Loucy (cell line): ENCODE measurements around the gene SPTB.

Source experiments
- H2AFZ ChIP-seq: fragments of 200-600 bp; sonication (generic); 2 replicates; pipeline ENCODE4 v1.6.0; 2016; ENCODE audit warnings: antibody characterized with exemption, mild to moderate bottlenecking, low read length, moderate library complexity
- H3F3A ChIP-seq: fragments of 200-600 bp; 2 replicates; pipeline ENCODE4 v1.6.0; 2016; ENCODE audit warnings: antibody characterized with exemption, low read depth, mild to moderate bottlenecking
- H3K27me3 ChIP-seq: fragments of 200-600 bp; sonication (generic); 2 replicates; pipeline ENCODE4 v1.6.1; 2014; ENCODE audit warnings: low read length, mild to moderate bottlenecking; ENCODE audit not compliant: insufficient read depth, poor library complexity, severe bottlenecking
- H3K36me3 ChIP-seq: fragments of 200-600 bp; sonication (generic); 2 replicates; pipeline ENCODE4 v1.6.1; 2016; ENCODE audit warnings: low read length; ENCODE audit not compliant: insufficient read depth
- H3K4me1 ChIP-seq: fragments of 200-600 bp; sonication (generic); 2 replicates; pipeline ENCODE4 v1.5.1; 2014; ENCODE audit warnings: low read length, mild to moderate bottlenecking; ENCODE audit not compliant: insufficient read depth, poor library complexity, severe bottlenecking
- H3K4me2 ChIP-seq: fragments of 200-600 bp; sonication (generic); 2 replicates; pipeline ENCODE4 v1.6.0; 2014; ENCODE audit warnings: antibody characterized with exemption, low read length, low read depth, mild to moderate bottlenecking; ENCODE audit not compliant: poor library complexity, severe bottlenecking
- H3K4me3 ChIP-seq: fragments of 200-600 bp; sonication (generic); 2 replicates; pipeline ENCODE4 v1.5.1; 2014; ENCODE audit warnings: low read length, mild to moderate bottlenecking, mixed read lengths; ENCODE audit not compliant: poor library complexity, severe bottlenecking
- H3K79me2 ChIP-seq: fragments of 200-600 bp; sonication (generic); 2 replicates; pipeline ENCODE4 v1.6.1; 2014; ENCODE audit warnings: low read length; ENCODE audit not compliant: insufficient read depth
- H3K9ac ChIP-seq: fragments of 200-600 bp; sonication (generic); 2 replicates; pipeline ENCODE4 v1.6.0; 2014; ENCODE audit warnings: mild to moderate bottlenecking, low read depth, low read length, moderate library complexity; ENCODE audit not compliant: poor library complexity, severe bottlenecking
- H3K9me2 ChIP-seq: fragments of 200-600 bp; sonication (generic); replicated peaks from 2 replicates; pipeline ENCODE4 v1.6.1; 2016; ENCODE audit warnings: low read depth, low read length, mixed read lengths
- H3K9me3 ChIP-seq: fragments of 200-600 bp; sonication (generic); 2 replicates; pipeline ENCODE4 v1.6.1; 2014; ENCODE audit warnings: mild to moderate bottlenecking, antibody characterized with exemption, low read length, low read depth; ENCODE audit not compliant: insufficient read depth
- H4K20me1 ChIP-seq: fragments of 200-600 bp; sonication (generic); 2 replicates; pipeline ENCODE4 v1.6.0; 2014; ENCODE audit warnings: antibody characterized with exemption, low read length, mild to moderate bottlenecking; ENCODE audit not compliant: insufficient read depth, poor library complexity, severe bottlenecking
- EZH2phosphoT487 ChIP-seq: fragments of 200-600 bp; IDR thresholded peaks from 2 replicates; pipeline ENCODE4 v1.6.1; 2018; ENCODE audit warnings: antibody characterized with exemption, mild to moderate bottlenecking, moderate library complexity, borderline replicate concordance
- TF ChIP-seq, protein P1 (sequence below): fragments of 200-600 bp; sonication (generic); conservative IDR thresholded peaks from 2 replicates; pipeline ENCODE4 v1.5.1; 2014; ENCODE audit warnings: mild to moderate bottlenecking, antibody characterized with exemption, low read length

SPTB gene

DNA sequence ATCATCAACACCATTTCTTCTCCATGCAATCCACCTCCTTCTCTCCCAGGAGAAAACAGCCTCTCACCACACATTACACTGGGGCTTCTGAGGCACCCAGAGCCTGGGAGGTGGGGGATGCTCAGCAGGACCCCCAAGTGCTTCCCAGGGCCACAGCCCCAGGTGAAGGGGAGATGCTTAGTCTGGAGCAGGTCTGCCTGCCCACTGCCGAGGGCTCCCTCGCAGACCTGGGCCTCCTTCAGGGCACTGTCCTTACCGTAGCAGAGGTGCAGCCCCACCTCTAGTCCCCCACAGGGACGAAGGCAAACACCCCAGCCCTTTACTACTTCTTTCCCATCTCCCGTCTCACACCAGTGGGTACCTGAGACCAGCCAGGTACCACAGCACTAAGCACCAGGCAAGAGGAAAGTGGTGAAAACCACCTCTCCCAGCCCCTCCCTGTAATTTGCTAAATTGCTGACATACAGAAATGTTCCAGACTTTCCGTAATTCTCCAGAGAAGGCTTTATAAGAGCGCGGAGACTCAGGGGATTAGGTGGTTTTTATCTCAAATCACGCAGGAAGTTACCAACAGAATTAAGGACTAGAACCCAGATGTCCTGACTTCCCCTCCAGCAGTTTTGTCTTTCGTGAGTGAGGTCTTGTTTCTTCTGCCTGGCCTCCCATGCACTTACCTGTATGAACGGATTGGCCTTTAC lies 116.5 kb downstream of the SPTB start:
- Histone ChIP-seq H3K4me2 (no peak overlapping the region), H3K36me3 (no peaks in the 10 kb centered on the region), H2AFZ (peak overlapping the region; percentile 53; the same call in 1 of the 2 replicates), H3K79me2 (no peaks in the 10 kb centered on the region), H3K4me3 (no peak overlapping the region), H3K9me2 (no peaks in the 10 kb centered on the region), H3K9me3 (no peaks in the 10 kb centered on the region), H3K4me1 (peaks cover 29% of the 10 kb centered on the region), H3K9ac (no peak overlapping the region), H3K27me3 (no peaks in the 10 kb centered on the region), H4K20me1 (no peaks in the 10 kb centered on the region), H3F3A (no peaks in the 10 kb centered on the region)
- TF ChIP-seq, protein P1, sequence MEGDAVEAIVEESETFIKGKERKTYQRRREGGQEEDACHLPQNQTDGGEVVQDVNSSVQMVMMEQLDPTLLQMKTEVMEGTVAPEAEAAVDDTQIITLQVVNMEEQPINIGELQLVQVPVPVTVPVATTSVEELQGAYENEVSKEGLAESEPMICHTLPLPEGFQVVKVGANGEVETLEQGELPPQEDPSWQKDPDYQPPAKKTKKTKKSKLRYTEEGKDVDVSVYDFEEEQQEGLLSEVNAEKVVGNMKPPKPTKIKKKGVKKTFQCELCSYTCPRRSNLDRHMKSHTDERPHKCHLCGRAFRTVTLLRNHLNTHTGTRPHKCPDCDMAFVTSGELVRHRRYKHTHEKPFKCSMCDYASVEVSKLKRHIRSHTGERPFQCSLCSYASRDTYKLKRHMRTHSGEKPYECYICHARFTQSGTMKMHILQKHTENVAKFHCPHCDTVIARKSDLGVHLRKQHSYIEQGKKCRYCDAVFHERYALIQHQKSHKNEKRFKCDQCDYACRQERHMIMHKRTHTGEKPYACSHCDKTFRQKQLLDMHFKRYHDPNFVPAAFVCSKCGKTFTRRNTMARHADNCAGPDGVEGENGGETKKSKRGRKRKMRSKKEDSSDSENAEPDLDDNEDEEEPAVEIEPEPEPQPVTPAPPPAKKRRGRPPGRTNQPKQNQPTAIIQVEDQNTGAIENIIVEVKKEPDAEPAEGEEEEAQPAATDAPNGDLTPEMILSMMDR, result no peak
- TF ChIP-seq EZH2phosphoT487, result no peak

DNA sequence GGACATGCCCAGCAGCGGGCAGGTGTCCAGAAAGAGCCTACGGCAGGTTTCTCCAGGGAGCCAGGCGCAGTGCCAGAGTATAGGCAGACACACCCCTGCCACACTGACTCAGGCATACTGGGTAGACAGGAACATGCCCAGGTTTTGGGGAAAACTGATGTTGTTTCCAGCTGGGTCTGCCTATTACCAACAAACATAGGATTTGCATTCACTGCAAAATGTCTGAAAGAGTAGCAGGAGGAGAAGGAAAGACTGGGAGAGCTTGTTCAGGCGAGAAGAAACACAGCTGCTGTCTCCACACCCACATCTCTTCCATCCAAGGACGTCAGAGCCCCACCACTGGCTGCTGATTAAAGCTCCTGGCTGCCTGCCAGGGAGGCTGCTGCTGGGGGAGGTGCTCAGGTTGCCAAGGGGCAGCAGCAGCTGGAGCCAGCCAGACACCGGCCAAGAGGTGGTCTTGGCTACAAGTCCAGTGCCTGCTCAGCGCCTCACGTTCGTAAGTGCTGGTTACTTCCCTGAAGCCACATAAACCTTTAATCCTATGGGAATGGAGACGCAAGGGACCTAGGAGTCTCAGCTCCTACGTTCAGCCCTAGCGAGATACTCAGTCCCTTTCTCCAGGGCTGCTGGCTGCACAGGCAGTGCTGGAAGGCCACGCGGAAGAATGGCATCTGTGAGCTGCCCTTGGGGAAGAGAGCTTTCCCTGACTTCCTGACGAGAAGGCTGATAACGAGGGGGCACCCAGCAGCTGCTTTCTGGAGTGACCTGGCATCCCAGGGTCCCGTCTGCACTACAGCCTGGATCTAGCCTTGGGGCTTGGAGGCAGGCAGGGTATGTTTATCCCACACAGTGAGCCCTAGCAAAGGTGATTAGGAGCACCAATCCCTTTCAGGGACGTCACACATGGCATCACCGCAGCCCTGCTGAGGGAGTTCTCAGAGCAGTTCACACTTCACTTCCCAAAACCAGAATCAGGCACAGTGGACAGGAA lies 117.4 kb downstream of the SPTB start:
- Histone ChIP-seq H3K9me2 (no peaks in the 10 kb centered on the region), H3K9me3 (no peaks in the 10 kb centered on the region), H3K4me2 (peak overlapping the region; percentile 23), H3K4me3 (no peak overlapping the region), H3K79me2 (no peaks in the 10 kb centered on the region), H3K4me1 (peaks cover 29% of the 10 kb centered on the region), H3K27me3 (no peaks in the 10 kb centered on the region), H4K20me1 (no peaks in the 10 kb centered on the region), H3F3A (no peaks in the 10 kb centered on the region), H3K9ac (no peak overlapping the region), H3K36me3 (no peaks in the 10 kb centered on the region), H2AFZ (no peak overlapping the region)
- TF ChIP-seq, protein P1, result no peak
- TF ChIP-seq EZH2phosphoT487, result no peak

GRCh38 chr14:64761441-64762043 lies 118.2 kb downstream of the SPTB start:
- H3K9me2 ChIP-seq, result no peaks in the 10 kb centered on the region
- H3K79me2 ChIP-seq, result no peaks in the 10 kb centered on the region
- peak overlapping the region; percentile 23 for H3K4me2 ChIP-seq
- H3K4me1 ChIP-seq, result peaks cover 29% of the 10 kb centered on the region
- no peaks in the 10 kb centered on the region for H3F3A ChIP-seq
- TF ChIP-seq, protein P1, result 0 out of 2 replicates have a peak, but pooled peaks have one; percentile 10
- TF ChIP-seq EZH2phosphoT487, result no peak
- H3K27me3 ChIP-seq, result no peaks in the 10 kb centered on the region
- no peaks in the 10 kb centered on the region for H4K20me1 ChIP-seq
- H3K36me3 ChIP-seq, result no peaks in the 10 kb centered on the region
- H3K9ac ChIP-seq, result no peak overlapping the region
- H3K9me3 ChIP-seq, result no peaks in the 10 kb centered on the region
- H3K4me3 ChIP-seq, result no peak overlapping the region
- no peak overlapping the region for H2AFZ ChIP-seq
